K562 (cell line): ENCODE results near the gene ZBTB8A. TPM values are rescaled to one million over a fixed set of nuclear protein-coding genes. Genes with fewer than 3 reads are reported as not detected.

Experiments used
- CBX3 ChIP-seq, 2 experiments: IDR thresholded peaks; 1 replicate in 1 of 2; 2 replicates in 1 of 2; pipeline ENCODE4 v1.6.1; 2012; ENCODE audit warnings: inconsistent platforms in 2 of 2, low read length in 2 of 2, borderline replicate concordance in 1 of 2, control low read depth in 1 of 2
- ELF2 ChIP-seq: fragments of 250-450 bp; sonication (Bioruptor Pico); IDR thresholded peaks from 2 replicates; pipeline ENCODE4 v1.5.0; 2021; ENCODE audit warnings: mild to moderate bottlenecking
- ERF ChIP-seq: fragments of 450-650 bp; formaldehyde crosslinking; IDR thresholded peaks from 2 replicates; pipeline ENCODE4 v1.4.0; 2020; ENCODE audit warnings: mild to moderate bottlenecking, mixed read lengths
- ETV6 ChIP-seq, 3 experiments: fragments of 150-350 bp in 1 of 3; sonication (generic) in 1 of 3; formaldehyde crosslinking in 1 of 3; IDR thresholded peaks; 2 replicates each; pipeline versions ENCODE4 v1.6.1 to v1.8.0; 2014 to 2022; ENCODE audit warnings: borderline replicate concordance in 2 of 3, low read depth in 2 of 3, antibody characterized with exemption in 1 of 3, low read length in 1 of 3, mild to moderate bottlenecking in 1 of 3, missing genetic modification reagents in 1 of 3
- FOXK1 ChIP-seq: sonication (generic); formaldehyde crosslinking; IDR thresholded peaks from 2 replicates; pipeline ENCODE4 v1.8.0; 2022; ENCODE audit warnings: missing genetic modification reagents, mild to moderate bottlenecking, borderline replicate concordance
- HIVEP1 ChIP-seq: fragments of 250-450 bp; sonication (Bioruptor Pico); IDR thresholded peaks from 2 replicates; pipeline ENCODE4 v1.4.0; 2020; ENCODE audit warnings: mild to moderate bottlenecking
- KLF10 ChIP-seq: fragments of 250-450 bp; sonication (Bioruptor Pico); IDR thresholded peaks from 2 replicates; pipeline ENCODE4 v1.6.1; 2021; ENCODE audit warnings: matching md5 sums
- MCM2 ChIP-seq: fragments of 450-650 bp; IDR thresholded peaks from 2 replicates; pipeline ENCODE4 v1.6.1; 2017; ENCODE audit warnings: low read depth, mild to moderate bottlenecking
- MTA2 ChIP-seq: fragments of 450-650 bp; IDR thresholded peaks from 2 replicates; pipeline ENCODE4 v1.6.1; 2016; ENCODE audit warnings: low read depth
- NR4A1 ChIP-seq, 2 experiments: fragments of 250-450 bp in 1 of 2; fragments of 450-650 bp in 1 of 2; sonication (Bioruptor Pico) in 1 of 2; IDR thresholded peaks; 2 replicates each; pipeline versions ENCODE4 v1.4.0 to v1.6.1; 2016 to 2020; ENCODE audit warnings: mild to moderate bottlenecking in 2 of 2, missing compliant biosample characterization in 1 of 2, missing genetic modification characterization in 1 of 2, moderate library complexity in 1 of 2
- RBM14 ChIP-seq: fragments of 200-400 bp; formaldehyde crosslinking; IDR thresholded peaks from 2 replicates; pipeline ENCODE4 v1.6.1; 2018; ENCODE audit warnings: low read depth, mild to moderate bottlenecking, low read length, moderate library complexity, borderline replicate concordance; ENCODE audit not compliant: insufficient read depth
- SMARCC2 ChIP-seq: fragments of 450-650 bp; IDR thresholded peaks from 2 replicates; pipeline ENCODE4 v1.6.1; 2017; ENCODE audit warnings: antibody characterized with exemption, moderate library complexity, mild to moderate bottlenecking, low read depth
- STAT5A ChIP-seq: IDR thresholded peaks from 2 replicates; pipeline ENCODE4 v1.6.1; 2012; ENCODE audit warnings: low read length, inconsistent platforms, borderline replicate concordance
- STAT5B ChIP-seq: fragments of 250-450 bp; sonication (Bioruptor Pico); IDR thresholded peaks from 2 replicates; pipeline ENCODE4 v1.8.0; 2021; ENCODE audit warnings: mild to moderate bottlenecking, inconsistent platforms
- TCF3 ChIP-seq: sonication (generic); formaldehyde crosslinking; IDR thresholded peaks from 2 replicates; pipeline ENCODE4 v1.4.0; 2020; ENCODE audit warnings: mild to moderate bottlenecking, missing genetic modification reagents
- TEAD1 ChIP-seq, 2 experiments: fragments of 450-650 bp in 1 of 2; sonication (generic) in 1 of 2; formaldehyde crosslinking; IDR thresholded peaks; 2 replicates each; pipeline versions ENCODE4 v1.4.0 to v1.8.0; 2020 to 2022; ENCODE audit warnings: mild to moderate bottlenecking in 2 of 2, missing genetic modification reagents in 1 of 2
- U2AF2 ChIP-seq: fragments of 200-400 bp; formaldehyde crosslinking; optimal IDR thresholded peaks from 2 replicates; pipeline ENCODE3; 2017; ENCODE audit warnings: low read depth, mild to moderate bottlenecking, low read length
- ZNF134 ChIP-seq: fragments of 250-450 bp; sonication (Bioruptor Pico); conservative IDR thresholded peaks from 2 replicates; pipeline ENCODE4 v1.4.0; 2020
- ZNF316 ChIP-seq: fragments of 450-650 bp; IDR thresholded peaks from 2 replicates; pipeline ENCODE4 v1.6.1; 2016
- ZNF431 ChIP-seq: sonication (generic); formaldehyde crosslinking; IDR thresholded peaks from 2 replicates; pipeline ENCODE4 v1.8.0; 2022; ENCODE audit warnings: mild to moderate bottlenecking, missing genetic modification reagents
- ZNF511 ChIP-seq: sonication (generic); formaldehyde crosslinking; IDR thresholded peaks from 2 replicates; pipeline ENCODE4 v1.8.0; 2022; ENCODE audit warnings: mild to moderate bottlenecking, missing genetic modification reagents
- ZNF586 ChIP-seq: fragments of 450-650 bp; formaldehyde crosslinking; conservative IDR thresholded peaks from 2 replicates; pipeline ENCODE4 v1.4.0; 2020; ENCODE audit warnings: mild to moderate bottlenecking, moderate library complexity
- ZNF644 ChIP-seq: fragments of 200-800 bp; sonication (Bioruptor generic); IDR thresholded peaks from 2 replicates; pipeline ENCODE4 v1.6.1; 2016; ENCODE audit warnings: low read depth, missing genetic modification characterization, missing compliant biosample characterization
- ZNF79 ChIP-seq: fragments of 250-450 bp; sonication (Bioruptor Pico); IDR thresholded peaks from 2 replicates; pipeline ENCODE4 v1.4.0; 2020; ENCODE audit warnings: low read depth, mild to moderate bottlenecking, moderate library complexity
- polyA plus RNA-seq, 8 experiments: library from polyadenylated mRNA; depleted of rRNA in 4 of 8; stranded (reverse) in 5 of 8; unstranded in 3 of 8; fragments of >200 nt; fragmentation: Nextera tagmentation in 2 of 8; fragmentation: Illumina TruSeq in 1 of 8; extraction: Ambion mirVana in 2 of 8; extraction: Trizol in 1 of 8; gene quantifications; 2 replicates each; pipeline versions ENCODE4 v1.2.1 to v1.2.3, GENCODE V29; 2011 to 2014; ENCODE audit warnings: inconsistent platforms in 1 of 8, missing spikeins in 1 of 8
- total RNA-seq, 7 experiments: library from RNA; depleted of rRNA in 6 of 7; stranded (reverse); fragments of >200 nt in 6 of 7; fragmentation: Illumina TruSeq in 2 of 7; extraction: Trizol in 2 of 7; gene quantifications; 2 replicates each; pipeline versions ENCODE4 v1.2.1 to v1.2.3, GENCODE V29; 2011 to 2021; ENCODE audit warnings: low replicate concordance in 1 of 7
- TF ChIP-seq, protein P1 (sequence below): fragments of 450-650 bp; formaldehyde crosslinking; IDR thresholded peaks from 2 replicates; pipeline ENCODE4 v1.4.0; 2022; ENCODE audit warnings: mild to moderate bottlenecking, moderate library complexity
- TF ChIP-seq, protein P2 (sequence below): fragments of 450-650 bp; formaldehyde crosslinking; IDR thresholded peaks from 2 replicates; pipeline ENCODE4 v1.4.0; 2022; ENCODE audit warnings: missing genetic modification characterization

Gene ZBTB8A
- total and polyA plus RNA-seq, 9 of the 15 experiments (the other 6 are each of a cell fraction or from before 2014, with no cell fraction given) = 0.01 to 0.64 (median 0.09) TPM

DNA sequence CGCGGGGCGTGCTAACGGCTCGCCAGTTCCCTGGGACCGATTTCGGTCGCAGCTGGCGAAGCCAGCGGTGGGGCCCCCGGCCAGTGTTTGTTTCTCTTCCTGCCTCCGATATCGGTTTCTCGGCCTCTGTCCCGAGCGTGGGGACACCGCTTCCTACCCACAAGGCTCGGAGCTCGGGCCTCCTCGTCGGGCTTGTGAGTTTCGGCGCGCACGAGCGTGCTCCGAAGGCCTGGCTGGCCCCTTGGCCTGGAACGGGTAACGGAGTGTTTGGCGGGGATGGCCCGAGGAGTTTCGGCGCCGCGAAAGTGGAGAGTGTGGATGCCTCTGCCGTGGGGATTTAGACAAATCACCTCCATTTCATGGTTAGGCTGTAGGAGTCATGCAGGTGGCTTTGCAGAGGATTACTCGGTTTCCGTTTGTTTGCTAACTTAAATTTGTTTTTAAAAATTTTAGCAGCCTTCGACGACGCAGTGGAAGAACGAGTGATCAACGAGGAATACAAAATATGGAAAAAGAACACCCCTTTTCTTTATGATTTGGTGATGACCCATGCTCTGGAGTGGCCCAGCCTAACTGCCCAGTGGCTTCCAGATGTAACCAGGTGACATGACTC, 112.3 kb downstream of the ZBTB8A start (continued):
- TF ChIP-seq ELF2 (CRISPR knock-in tag) (0 out of 2 replicates have a peak, but pooled peaks have one; percentile 44), MCM2 (no peak), TEAD1 (CRISPR knock-in tag; IDR thresholded peaks at IDR 0.05) (peak in 1 of 2 experiments; percentile 63; a peak in 2 of 4 replicates), ZNF79 (CRISPR knock-in tag) (0 out of 2 replicates have a peak, but pooled peaks have one; percentile 52), STAT5A (0 out of 2 replicates have a peak, but pooled peaks have one; percentile 0), ZNF586 (CRISPR knock-in tag) (no peak), ZNF511 (CRISPR knock-in tag) (peak; percentile 52; the same call in 1 of the 2 replicates), HIVEP1 (CRISPR knock-in tag) (peak; percentile 74), NR4A1 (CRISPR knock-in tag; IDR thresholded peaks at IDR 0.05) (peak; percentile 82; the same call in 1 of the 2 replicates), NR4A1 (tag; IDR thresholded peaks at IDR 0.05) (no peak), ZNF316 (0 out of 2 replicates have a peak, but pooled peaks have one; percentile 1), U2AF2 (no peak), MTA2 (no peak), KLF10 (CRISPR knock-in tag) (no peak), CBX3 (IDR thresholded peaks at IDR 0.05; ENCODE audit: borderline replicate concordance in 1 of 2, low read length in 2 of 2) (0 out of 3 replicates have a peak, but pooled peaks of 1 of the 2 experiments have one; percentile 2), ETV6 (IDR thresholded peaks at IDR 0.05; ENCODE audit: borderline replicate concordance in 1 of 2, low read depth in 2 of 2, low read length in 1 of 2) (no peak), ETV6 (CRISPR knock-in tag; IDR thresholded peaks at IDR 0.05; ENCODE audit: borderline replicate concordance) (peak; percentile 92; the same call in 1 of the 2 replicates), ZNF644 (tag) (no peak), RBM14 (0 out of 2 replicates have a peak, but pooled peaks have one; percentile 89), SMARCC2 (no peak), FOXK1 (peak; percentile 88; the same call in 1 of the 2 replicates), TCF3 (CRISPR knock-in tag) (peak; percentile 24; the same call in 1 of the 2 replicates), STAT5B (CRISPR knock-in tag) (no peak), ZNF431 (CRISPR knock-in tag) (peak; percentile 70; the same call in 1 of the 2 replicates), ERF (CRISPR knock-in tag) (peak; percentile 88), ZNF134 (CRISPR knock-in tag) (0 out of 2 replicates have a peak, but pooled peaks have one; percentile 37)
- TF ChIP-seq, protein P1, sequence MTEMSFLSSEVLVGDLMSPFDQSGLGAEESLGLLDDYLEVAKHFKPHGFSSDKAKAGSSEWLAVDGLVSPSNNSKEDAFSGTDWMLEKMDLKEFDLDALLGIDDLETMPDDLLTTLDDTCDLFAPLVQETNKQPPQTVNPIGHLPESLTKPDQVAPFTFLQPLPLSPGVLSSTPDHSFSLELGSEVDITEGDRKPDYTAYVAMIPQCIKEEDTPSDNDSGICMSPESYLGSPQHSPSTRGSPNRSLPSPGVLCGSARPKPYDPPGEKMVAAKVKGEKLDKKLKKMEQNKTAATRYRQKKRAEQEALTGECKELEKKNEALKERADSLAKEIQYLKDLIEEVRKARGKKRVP (CRISPR knock-in tag) = peak; percentile 62; the same call in 1 of the 2 replicates
- TF ChIP-seq, protein P2, sequence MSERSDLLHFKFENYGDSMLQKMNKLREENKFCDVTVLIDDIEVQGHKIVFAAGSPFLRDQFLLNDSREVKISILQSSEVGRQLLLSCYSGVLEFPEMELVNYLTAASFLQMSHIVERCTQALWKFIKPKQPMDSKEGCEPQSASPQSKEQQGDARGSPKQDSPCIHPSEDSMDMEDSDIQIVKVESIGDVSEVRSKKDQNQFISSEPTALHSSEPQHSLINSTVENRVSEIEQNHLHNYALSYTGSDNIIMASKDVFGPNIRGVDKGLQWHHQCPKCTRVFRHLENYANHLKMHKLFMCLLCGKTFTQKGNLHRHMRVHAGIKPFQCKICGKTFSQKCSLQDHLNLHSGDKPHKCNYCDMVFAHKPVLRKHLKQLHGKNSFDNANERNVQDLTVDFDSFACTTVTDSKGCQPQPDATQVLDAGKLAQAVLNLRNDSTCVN (CRISPR knock-in tag) = peak; percentile 85
